ENCODE measurements around the gene HPCAL1. TPM values are rescaled to one million over a fixed set of nuclear protein-coding genes. Genes with fewer than 3 reads are reported as not detected.

HPCAL1 gene
- total RNA-seq, 4 donors from 2014 or later: 11.1 to 122 (median 48.9) TPM

- H3K4me3 ChIP-seq: no peak overlapping the region
- DNase-seq: no peak
- H3K4me1 ChIP-seq: peaks cover 0 to 12% of the 10 kb centered on the region in 2 donors
- no peaks in the 10 kb centered on the region for H3K9me3 ChIP-seq
- H3K27ac ChIP-seq: no peak overlapping the region
- intact Hi-C loops (cut with DNase I; ENCODE audit: low total_unique reads): no loop called here
- no peak for TF ChIP-seq POLR2A (IDR thresholded peaks at IDR 0.05)
- TF ChIP-seq, protein P1, sequence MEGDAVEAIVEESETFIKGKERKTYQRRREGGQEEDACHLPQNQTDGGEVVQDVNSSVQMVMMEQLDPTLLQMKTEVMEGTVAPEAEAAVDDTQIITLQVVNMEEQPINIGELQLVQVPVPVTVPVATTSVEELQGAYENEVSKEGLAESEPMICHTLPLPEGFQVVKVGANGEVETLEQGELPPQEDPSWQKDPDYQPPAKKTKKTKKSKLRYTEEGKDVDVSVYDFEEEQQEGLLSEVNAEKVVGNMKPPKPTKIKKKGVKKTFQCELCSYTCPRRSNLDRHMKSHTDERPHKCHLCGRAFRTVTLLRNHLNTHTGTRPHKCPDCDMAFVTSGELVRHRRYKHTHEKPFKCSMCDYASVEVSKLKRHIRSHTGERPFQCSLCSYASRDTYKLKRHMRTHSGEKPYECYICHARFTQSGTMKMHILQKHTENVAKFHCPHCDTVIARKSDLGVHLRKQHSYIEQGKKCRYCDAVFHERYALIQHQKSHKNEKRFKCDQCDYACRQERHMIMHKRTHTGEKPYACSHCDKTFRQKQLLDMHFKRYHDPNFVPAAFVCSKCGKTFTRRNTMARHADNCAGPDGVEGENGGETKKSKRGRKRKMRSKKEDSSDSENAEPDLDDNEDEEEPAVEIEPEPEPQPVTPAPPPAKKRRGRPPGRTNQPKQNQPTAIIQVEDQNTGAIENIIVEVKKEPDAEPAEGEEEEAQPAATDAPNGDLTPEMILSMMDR (IDR thresholded peaks at IDR 0.05): no peak
- no peaks in the 10 kb centered on the region for H3K36me3 ChIP-seq
- no peaks in the 10 kb centered on the region for H3K27me3 ChIP-seq
These were observed 84.3 kb downstream of the HPCAL1 start for GRCh38 chr2:10387033-10387432.

DNA sequence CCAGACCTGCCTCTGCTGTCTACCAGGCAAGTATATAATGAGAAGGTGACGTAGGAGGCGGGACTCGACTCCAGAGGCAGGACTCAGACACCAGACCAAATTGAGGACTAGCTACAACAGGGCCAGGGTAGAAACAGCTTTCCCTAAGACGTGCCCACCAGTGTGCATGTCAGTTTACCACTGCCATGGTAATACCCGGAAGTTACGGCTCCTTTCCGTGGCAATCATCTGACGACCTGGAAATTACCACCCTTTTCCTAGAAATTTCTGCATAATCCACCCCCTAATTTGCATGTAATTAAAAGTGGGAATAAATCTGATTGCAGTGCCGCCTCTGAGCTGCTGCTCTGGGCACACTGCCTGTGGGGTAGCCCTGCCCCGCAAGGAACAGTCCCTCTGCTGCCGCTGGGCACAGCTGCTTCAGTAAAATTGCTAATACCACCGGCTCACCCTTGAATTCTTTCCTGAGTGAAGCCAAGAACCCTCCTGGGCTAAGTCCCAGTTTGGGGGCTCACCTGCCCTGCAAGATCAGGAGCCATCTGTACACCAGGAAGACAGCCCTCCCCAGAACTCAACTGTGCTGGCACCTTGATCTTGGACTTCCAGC, 86.4 kb downstream of the HPCAL1 start:
- Histone ChIP-seq H3K27me3 (no peaks in the 10 kb centered on the region), H3K4me3 (no peak overlapping the region), H3K4me1 (peaks cover 0 to 6% of the 10 kb centered on the region in 2 donors), H3K9me3 (no peaks in the 10 kb centered on the region), H3K36me3 (no peaks in the 10 kb centered on the region), H3K27ac (no peak overlapping the region)
- DNase-seq: no peak
- TF ChIP-seq POLR2A (IDR thresholded peaks at IDR 0.05): no peak
- TF ChIP-seq, protein P1 (IDR thresholded peaks at IDR 0.05): no peak
- intact Hi-C loops (cut with DNase I; ENCODE audit: low total_unique reads): no loop called here

- Histone ChIP-seq H3K4me3 (no peak overlapping the region), H3K4me1 (peaks cover 0 to 6% of the 10 kb centered on the region in 2 donors), H3K36me3 (no peaks in the 10 kb centered on the region), H3K27me3 (no peaks in the 10 kb centered on the region), H3K9me3 (no peaks in the 10 kb centered on the region), H3K27ac (no peak overlapping the region)
- intact Hi-C loops (cut with DNase I; ENCODE audit: low total_unique reads): no loop called here
- DNase-seq: no peak
- TF ChIP-seq, protein P1 (IDR thresholded peaks at IDR 0.05): no peak
- TF ChIP-seq POLR2A (IDR thresholded peaks at IDR 0.05): no peak
These were observed 86.9 kb downstream of the HPCAL1 start for GRCh38 chr2:10389573-10389972.

- Histone ChIP-seq H3K27me3 (no peaks in the 10 kb centered on the region), H3K4me1 (peaks cover 0 to 2% of the 10 kb centered on the region in 2 donors), H3K36me3 (no peaks in the 10 kb centered on the region), H3K27ac (no peak overlapping the region), H3K9me3 (no peaks in the 10 kb centered on the region), H3K4me3 (no peak overlapping the region)
- intact Hi-C loops (cut with DNase I; ENCODE audit: low total_unique reads): no loop called here
- no peak for DNase-seq
- TF ChIP-seq, protein P1 (IDR thresholded peaks at IDR 0.05): no peak
- TF ChIP-seq POLR2A (IDR thresholded peaks at IDR 0.05): no peak
These were observed 87.7 kb downstream of the HPCAL1 start for GRCh38 chr2:10390369-10390801.

DNA sequence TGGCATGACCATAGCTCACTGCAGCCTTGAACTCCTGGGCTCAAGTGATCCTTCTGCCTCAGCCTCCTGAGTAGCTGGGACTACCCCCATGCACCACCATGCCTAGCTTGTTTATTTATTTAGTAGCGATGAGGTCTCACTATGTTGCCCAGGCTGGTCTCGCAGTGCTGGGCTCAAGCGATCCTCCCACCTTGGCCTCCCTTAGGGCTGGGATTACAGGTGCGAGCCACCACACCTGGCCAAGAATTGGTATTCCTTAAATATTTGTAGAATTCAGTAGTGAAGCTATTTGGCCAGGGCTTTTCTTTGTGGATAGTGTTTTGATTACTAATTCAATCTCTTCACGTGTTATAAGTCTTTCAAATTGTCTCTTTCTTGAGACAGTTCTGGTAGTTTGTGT, 89.4 kb downstream of the HPCAL1 start:
- Histone ChIP-seq H3K36me3 (no peaks in the 10 kb centered on the region), H3K4me1 (no peaks in the 10 kb centered on the region), H3K9me3 (no peaks in the 10 kb centered on the region), H3K27me3 (no peaks in the 10 kb centered on the region), H3K27ac (no peak overlapping the region), H3K4me3 (no peak overlapping the region)
- no peak for TF ChIP-seq POLR2A (IDR thresholded peaks at IDR 0.05)
- TF ChIP-seq, protein P1 (IDR thresholded peaks at IDR 0.05): no peak
- DNase-seq: no peak
- intact Hi-C loops (cut with DNase I; ENCODE audit: low total_unique reads): no loop called here
